ENCODE measurements around the gene KLHL36.

KLHL36 gene

DNA sequence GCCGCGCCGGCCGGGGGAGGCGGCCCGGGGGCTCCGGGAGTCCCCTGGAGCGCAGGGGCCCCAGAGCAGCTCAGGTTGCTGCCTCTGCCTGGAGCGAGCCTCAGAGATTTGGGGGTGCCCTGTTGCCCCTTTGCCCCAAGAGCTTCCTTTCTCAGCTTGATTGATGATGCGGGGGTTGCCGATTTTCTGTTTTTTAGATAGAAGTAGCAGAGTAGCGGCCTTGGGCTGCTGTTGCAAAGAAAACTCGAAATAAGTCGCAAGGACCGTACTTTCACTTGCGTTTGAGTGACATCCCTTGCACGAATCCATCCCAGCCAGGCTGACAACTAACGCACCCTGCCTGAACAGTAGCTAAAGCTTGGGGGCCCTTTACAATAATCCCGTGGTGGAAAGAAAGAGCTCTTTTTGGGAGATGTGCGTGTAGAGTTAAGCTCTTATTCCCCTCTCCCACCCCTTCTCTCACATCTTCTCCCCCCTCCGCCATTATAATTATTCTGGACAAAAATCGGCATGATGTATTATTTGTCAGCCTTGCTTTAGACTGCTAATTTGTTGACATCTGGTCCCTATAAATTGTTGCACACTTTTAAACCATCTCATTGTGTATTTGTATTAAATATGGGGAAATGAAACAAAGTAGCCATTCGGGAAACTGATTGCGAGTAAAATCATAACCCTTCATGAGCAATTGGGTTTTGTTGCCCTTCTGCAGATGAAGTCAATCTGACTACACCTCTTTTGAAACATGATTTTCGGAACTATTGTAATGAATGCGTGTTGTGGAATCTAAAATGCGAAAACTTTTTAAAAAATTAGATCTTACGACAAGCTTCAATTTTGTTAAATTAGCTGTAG, 52.4 kb downstream of the KLHL36 start:
- Histone ChIP-seq H3K27me3 (ENCODE audit: insufficient read depth, low read length, poor library complexity, severe bottlenecking) (no peaks in the 10 kb centered on the region), H3K4me2 (ENCODE audit: low read depth, low read length, poor library complexity, severe bottlenecking) (peak overlapping the region; percentile 88), H3K79me2 (ENCODE audit: insufficient read depth, low read length) (peaks cover 64% of the 10 kb centered on the region), H3F3A (ENCODE audit: low read depth) (no peaks in the 10 kb centered on the region), H3K4me1 (ENCODE audit: insufficient read depth, low read length, poor library complexity, severe bottlenecking) (peaks cover 44% of the 10 kb centered on the region), H3K9ac (ENCODE audit: low read depth, low read length, poor library complexity, severe bottlenecking) (peak overlapping the region; percentile 86), H3K4me3 (ENCODE audit: low read length, poor library complexity, severe bottlenecking) (peak overlapping the region; percentile 96), H3K9me2 (replicated peaks; ENCODE audit: low read depth, low read length) (no peaks in the 10 kb centered on the region), H4K20me1 (ENCODE audit: insufficient read depth, low read length, poor library complexity, severe bottlenecking) (peaks cover 48% of the 10 kb centered on the region), H3K9me3 (ENCODE audit: insufficient read depth, low read depth, low read length) (no peaks in the 10 kb centered on the region), H2AFZ (ENCODE audit: low read length) (no peak overlapping the region), H3K36me3 (ENCODE audit: insufficient read depth, low read length) (no peaks in the 10 kb centered on the region)
- TF ChIP-seq, protein P1, sequence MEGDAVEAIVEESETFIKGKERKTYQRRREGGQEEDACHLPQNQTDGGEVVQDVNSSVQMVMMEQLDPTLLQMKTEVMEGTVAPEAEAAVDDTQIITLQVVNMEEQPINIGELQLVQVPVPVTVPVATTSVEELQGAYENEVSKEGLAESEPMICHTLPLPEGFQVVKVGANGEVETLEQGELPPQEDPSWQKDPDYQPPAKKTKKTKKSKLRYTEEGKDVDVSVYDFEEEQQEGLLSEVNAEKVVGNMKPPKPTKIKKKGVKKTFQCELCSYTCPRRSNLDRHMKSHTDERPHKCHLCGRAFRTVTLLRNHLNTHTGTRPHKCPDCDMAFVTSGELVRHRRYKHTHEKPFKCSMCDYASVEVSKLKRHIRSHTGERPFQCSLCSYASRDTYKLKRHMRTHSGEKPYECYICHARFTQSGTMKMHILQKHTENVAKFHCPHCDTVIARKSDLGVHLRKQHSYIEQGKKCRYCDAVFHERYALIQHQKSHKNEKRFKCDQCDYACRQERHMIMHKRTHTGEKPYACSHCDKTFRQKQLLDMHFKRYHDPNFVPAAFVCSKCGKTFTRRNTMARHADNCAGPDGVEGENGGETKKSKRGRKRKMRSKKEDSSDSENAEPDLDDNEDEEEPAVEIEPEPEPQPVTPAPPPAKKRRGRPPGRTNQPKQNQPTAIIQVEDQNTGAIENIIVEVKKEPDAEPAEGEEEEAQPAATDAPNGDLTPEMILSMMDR (conservative IDR thresholded peaks at IDR 0.05; ENCODE audit: low read length), result no peak
- TF ChIP-seq EZH2phosphoT487 (IDR thresholded peaks at IDR 0.05; ENCODE audit: borderline replicate concordance), result no peak

DNA sequence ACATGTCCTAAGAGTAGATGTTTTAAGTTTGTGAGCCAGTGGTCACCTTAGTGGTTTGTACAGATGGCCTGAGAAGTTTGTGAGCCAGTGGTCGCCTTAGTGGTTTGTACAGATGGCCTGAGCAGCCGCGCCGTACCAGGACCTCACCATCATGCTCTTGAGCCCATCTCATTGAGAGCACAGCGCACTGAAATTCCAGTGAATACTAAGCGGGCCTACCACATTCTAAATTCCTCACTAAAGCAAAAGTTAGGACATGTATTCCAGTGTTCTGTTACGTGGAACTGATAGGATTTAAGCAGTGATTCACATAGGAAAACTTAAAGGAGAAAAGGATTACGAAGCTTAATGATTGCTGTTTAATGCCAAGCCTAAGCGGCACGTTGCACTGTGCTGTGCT, 55.4 kb downstream of the KLHL36 start:
- TF ChIP-seq, protein P1 (conservative IDR thresholded peaks at IDR 0.05; ENCODE audit: low read length), result no peak
- no peak for TF ChIP-seq EZH2phosphoT487 (IDR thresholded peaks at IDR 0.05; ENCODE audit: borderline replicate concordance)
- H2AFZ ChIP-seq (ENCODE audit: low read length), result no peak overlapping the region
- H3K9me2 ChIP-seq (replicated peaks; ENCODE audit: low read depth, low read length), result no peaks in the 10 kb centered on the region
- H3K4me1 ChIP-seq (ENCODE audit: insufficient read depth, low read length, poor library complexity, severe bottlenecking), result peaks cover 54% of the 10 kb centered on the region
- H3K9me3 ChIP-seq (ENCODE audit: insufficient read depth, low read depth, low read length), result no peaks in the 10 kb centered on the region
- peaks cover 94% of the 10 kb centered on the region for H3K79me2 ChIP-seq (ENCODE audit: insufficient read depth, low read length)
- peak overlapping the region; percentile 55 for H3K4me3 ChIP-seq (ENCODE audit: low read length, poor library complexity, severe bottlenecking)
- H3F3A ChIP-seq (ENCODE audit: low read depth), result no peaks in the 10 kb centered on the region
- H3K36me3 ChIP-seq (ENCODE audit: insufficient read depth, low read length), result peaks cover 5% of the 10 kb centered on the region; the same call in 1 of the 2 replicates
- H3K9ac ChIP-seq (ENCODE audit: low read depth, low read length, poor library complexity, severe bottlenecking), result peak overlapping the region; percentile 36
- peaks cover 74% of the 10 kb centered on the region for H4K20me1 ChIP-seq (ENCODE audit: insufficient read depth, low read length, poor library complexity, severe bottlenecking)
- peak overlapping the region; percentile 88 for H3K4me2 ChIP-seq (ENCODE audit: low read depth, low read length, poor library complexity, severe bottlenecking)
- H3K27me3 ChIP-seq (ENCODE audit: insufficient read depth, low read length, poor library complexity, severe bottlenecking), result no peaks in the 10 kb centered on the region

DNA sequence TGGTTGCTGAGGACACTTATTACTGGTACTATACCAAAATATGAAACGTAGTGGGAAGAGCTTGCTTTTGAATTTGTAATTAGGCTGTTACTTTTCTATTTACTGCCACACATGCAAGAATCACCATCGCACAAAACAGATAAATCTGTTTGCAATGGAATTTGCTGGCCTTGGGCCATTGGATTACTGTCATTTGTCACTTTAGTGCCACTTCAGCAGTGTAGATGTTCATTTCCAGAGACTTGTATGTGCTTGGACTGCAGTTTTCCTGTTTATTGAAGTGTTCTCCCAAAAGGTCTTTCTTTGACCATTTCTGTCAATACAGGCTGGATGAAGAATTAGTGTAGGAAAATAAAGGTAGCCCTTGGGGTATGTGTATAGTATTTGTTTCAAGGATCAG, 55.9 kb downstream of the KLHL36 start:
- Histone ChIP-seq H3K27me3 (ENCODE audit: insufficient read depth, low read length, poor library complexity, severe bottlenecking) (no peaks in the 10 kb centered on the region), H3K79me2 (ENCODE audit: insufficient read depth, low read length) (peaks cover 97% of the 10 kb centered on the region), H4K20me1 (ENCODE audit: insufficient read depth, low read length, poor library complexity, severe bottlenecking) (peaks cover 80% of the 10 kb centered on the region), H2AFZ (ENCODE audit: low read length) (no peak overlapping the region), H3K9ac (ENCODE audit: low read depth, low read length, poor library complexity, severe bottlenecking) (peak overlapping the region; percentile 36), H3K36me3 (ENCODE audit: insufficient read depth, low read length) (peaks cover 7% of the 10 kb centered on the region; the same call in 1 of the 2 replicates), H3K4me2 (ENCODE audit: low read depth, low read length, poor library complexity, severe bottlenecking) (peak overlapping the region; percentile 88), H3K4me3 (ENCODE audit: low read length, poor library complexity, severe bottlenecking) (peak overlapping the region; percentile 55), H3K9me3 (ENCODE audit: insufficient read depth, low read depth, low read length) (no peaks in the 10 kb centered on the region), H3K9me2 (replicated peaks; ENCODE audit: low read depth, low read length) (no peaks in the 10 kb centered on the region), H3F3A (ENCODE audit: low read depth) (no peaks in the 10 kb centered on the region), H3K4me1 (ENCODE audit: insufficient read depth, low read length, poor library complexity, severe bottlenecking) (peaks cover 50% of the 10 kb centered on the region)
- TF ChIP-seq EZH2phosphoT487 (IDR thresholded peaks at IDR 0.05; ENCODE audit: borderline replicate concordance), result no peak
- TF ChIP-seq, protein P1 (conservative IDR thresholded peaks at IDR 0.05; ENCODE audit: low read length), result no peak

Data from Loucy (cell line).